GM23338 (cell line): ENCODE measurements around the gene GRIN3A. TPM values are rescaled to one million over a fixed set of nuclear protein-coding genes. Genes with fewer than 3 reads are reported as not detected.

Experiments
- ATAC-seq: fragments of 200-7000 bp; cut with Tn5 transposase; 3 replicates; pipeline ENCODE4 v1.9.1; 2020
- DNase-seq: peaks from one replicate; pipeline ENCODE4 v3.0.0-alpha.2; 2015; ENCODE audit warnings: low spot score
- H2AFZ ChIP-seq: fragments of 200-600 bp; sonication (generic); 2 replicates; pipeline ENCODE4 v1.8.0; 2016; ENCODE audit warnings: antibody characterized with exemption, mild to moderate bottlenecking, moderate library complexity
- H3F3A ChIP-seq: fragments of 200-600 bp; sonication (generic); replicated peaks from 2 replicates; pipeline ENCODE4 v1.8.0; 2017; ENCODE audit warnings: antibody characterized with exemption, mixed run types, low read depth
- H3K27ac ChIP-seq: fragments of 200-600 bp; sonication (generic); 2 replicates; pipeline ENCODE4 v1.6.1; 2016; ENCODE audit warnings: low read depth
- H3K27me3 ChIP-seq: fragments of 200-600 bp; sonication (generic); 2 replicates; pipeline ENCODE4 v1.8.0; 2016; ENCODE audit warnings: mild to moderate bottlenecking, mixed run types, moderate library complexity; ENCODE audit not compliant: insufficient read depth
- H3K36me3 ChIP-seq: fragments of 200-600 bp; sonication (generic); 2 replicates; pipeline ENCODE4 v1.8.0; 2016; ENCODE audit warnings: mild to moderate bottlenecking; ENCODE audit not compliant: insufficient read depth
- H3K4me1 ChIP-seq: fragments of 200-600 bp; sonication (generic); 2 replicates; pipeline ENCODE4 v1.8.0; 2016; ENCODE audit warnings: mild to moderate bottlenecking, moderate library complexity; ENCODE audit not compliant: insufficient read depth
- H3K4me2 ChIP-seq: fragments of 200-600 bp; sonication (generic); 2 replicates; pipeline ENCODE4 v1.7.1; 2017; ENCODE audit warnings: mixed run types
- H3K4me3 ChIP-seq: fragments of 200-600 bp; sonication (generic); 2 replicates; pipeline ENCODE4 v1.6.1; 2016; ENCODE audit warnings: mixed run types
- H3K79me2 ChIP-seq: fragments of 200-600 bp; sonication (generic); replicated peaks from 2 replicates; pipeline ENCODE4 v1.8.0; 2017; ENCODE audit warnings: mild to moderate bottlenecking; ENCODE audit not compliant: insufficient read depth
- H3K9me2 ChIP-seq: fragments of 200-600 bp; sonication (generic); 2 replicates; pipeline ENCODE4 v1.8.0; 2017; ENCODE audit not compliant: insufficient read depth
- H4K20me1 ChIP-seq: fragments of 200-600 bp; sonication (generic); replicated peaks from 2 replicates; pipeline ENCODE4 v1.8.0; 2017; ENCODE audit warnings: mild to moderate bottlenecking; ENCODE audit not compliant: insufficient read depth
- H3K27ac Mint-ChIP-seq: 2 replicates; pipeline ENCODE4 v1.8.0; 2020; ENCODE audit warnings: inconsistent platforms, mild to moderate bottlenecking, moderate library complexity, mixed read lengths
- H3K27me3 Mint-ChIP-seq: 3 replicates; pipeline ENCODE4 v1.8.0; 2022; ENCODE audit warnings: low read depth, mild to moderate bottlenecking, moderate library complexity, mixed read lengths, inconsistent platforms; ENCODE audit not compliant: insufficient read depth, poor library complexity
- H3K36me3 Mint-ChIP-seq: 3 replicates; pipeline ENCODE4 v1.8.0; 2021; ENCODE audit warnings: low read depth, mild to moderate bottlenecking, inconsistent platforms, moderate library complexity, mixed read lengths
- H3K4me1 Mint-ChIP-seq: 3 replicates; pipeline ENCODE4 v1.8.0; 2020; ENCODE audit warnings: mild to moderate bottlenecking, inconsistent platforms, mixed read lengths
- H3K4me3 Mint-ChIP-seq: 3 replicates; pipeline ENCODE4 v1.8.0; 2021; ENCODE audit warnings: moderate library complexity, mild to moderate bottlenecking, inconsistent platforms, mixed read lengths
- H3K9me3 Mint-ChIP-seq: 3 replicates; pipeline ENCODE4 v1.8.0; 2020; ENCODE audit warnings: moderate library complexity, mild to moderate bottlenecking, inconsistent platforms, mixed read lengths
- CREB1 ChIP-seq: fragments of 250-450 bp; sonication (Bioruptor Pico); IDR thresholded peaks from 2 replicates; pipeline ENCODE4 v1.5.0; 2020; ENCODE audit warnings: low read depth, mild to moderate bottlenecking, moderate library complexity
- EZH2 ChIP-seq: fragments of 200-600 bp; sonication (generic); IDR thresholded peaks from one replicate; pipeline ENCODE4 v1.8.0; 2017; ENCODE audit warnings: antibody characterized with exemption, mild to moderate bottlenecking, low read depth; ENCODE audit not compliant: unreplicated experiment
- EZH2phosphoT487 ChIP-seq: fragments of 200-600 bp; sonication (generic); IDR thresholded peaks from one replicate; pipeline ENCODE4 v1.8.1; 2018; ENCODE audit warnings: antibody characterized with exemption; ENCODE audit not compliant: unreplicated experiment
- JUNB ChIP-seq: IDR thresholded peaks from one replicate; pipeline ENCODE4 v1.6.1; 2016; ENCODE audit warnings: antibody characterized with exemption; ENCODE audit not compliant: unreplicated experiment
- NANOG ChIP-seq: IDR thresholded peaks from 2 replicates; pipeline ENCODE4 v1.6.1; 2016; ENCODE audit warnings: antibody characterized with exemption, borderline replicate concordance
- POLR2AphosphoS5 ChIP-seq: IDR thresholded peaks from 2 replicates; pipeline ENCODE4 v1.6.1; 2016; ENCODE audit warnings: antibody characterized with exemption, low read depth
- STAT1 ChIP-seq: IDR thresholded peaks from one replicate; pipeline ENCODE4 v1.6.1; 2016; ENCODE audit warnings: antibody characterized with exemption; ENCODE audit not compliant: unreplicated experiment
- ZNF114 ChIP-seq: fragments of 250-450 bp; sonication (Bioruptor Pico); IDR thresholded peaks from 2 replicates; pipeline ENCODE4 v1.5.0; 2020; ENCODE audit warnings: mild to moderate bottlenecking, moderate library complexity
- ZNF331 ChIP-seq: fragments of 250-450 bp; sonication (Bioruptor Pico); IDR thresholded peaks from 2 replicates; pipeline ENCODE4 v1.5.0; 2020; ENCODE audit warnings: low read depth, mild to moderate bottlenecking, moderate library complexity
- polyA plus RNA-seq: library from polyadenylated mRNA; unstranded; fragments of >200 nt; fragmentation: Nextera tagmentation; extraction: Ambion mirVana; gene quantifications from 2 replicates; pipeline ENCODE4 v1.2.1, GENCODE V29; 2016
- total RNA-seq: library from RNA; depleted of rRNA; stranded (reverse); fragments of >200 nt; shearing (Covaris generic); gene quantifications from 2 replicates; pipeline ENCODE4 v1.2.3, GENCODE V29; 2014
- TF ChIP-seq, protein P1 (sequence below), 2 experiments: fragments of 200-600 bp in 1 of 2; sonication (generic) in 1 of 2; conservative IDR thresholded peaks; 2 replicates each; pipeline versions ENCODE4 v1.5.1 to v1.6.1; 2016 to 2017; ENCODE audit warnings: antibody characterized with exemption in 2 of 2, low read depth in 2 of 2, mild to moderate bottlenecking in 2 of 2, moderate library complexity in 1 of 2
- TF ChIP-seq, protein P2 (sequence below): fragments of 250-450 bp; sonication (Bioruptor Pico); IDR thresholded peaks from 2 replicates; pipeline ENCODE4 v1.5.0; 2020; ENCODE audit warnings: mild to moderate bottlenecking, moderate library complexity
- TF ChIP-seq, protein P3 (sequence below): IDR thresholded peaks from 2 replicates; pipeline ENCODE4 v1.6.1; 2016; ENCODE audit warnings: antibody characterized with exemption
- TF ChIP-seq, protein P4 (sequence below): IDR thresholded peaks from one replicate; pipeline ENCODE4 v1.6.1; 2018; ENCODE audit warnings: antibody characterized with exemption; ENCODE audit not compliant: unreplicated experiment

GRIN3A gene
- total and polyA plus RNA-seq, 2 experiments from 2014 or later = 0.03 to 0.05 TPM

DNA sequence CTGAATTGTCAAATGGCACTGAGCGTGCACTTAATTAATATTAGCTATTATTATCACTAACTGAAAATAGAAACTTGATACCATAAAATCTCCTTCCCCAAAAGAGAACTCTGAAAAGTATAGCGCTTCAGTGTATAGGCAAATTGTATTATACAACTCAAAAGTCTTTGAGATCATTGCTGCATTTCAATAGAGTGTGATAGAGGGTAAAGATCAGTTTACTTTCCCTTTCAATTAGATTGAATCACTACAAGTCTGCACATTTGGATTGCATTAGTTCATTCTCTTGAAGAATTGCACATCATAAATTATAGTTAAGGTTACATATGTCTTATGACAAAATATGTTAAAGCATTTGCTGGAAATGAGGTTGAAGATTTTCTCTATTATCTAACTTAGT, 13.4 kb upstream of the GRIN3A start:
- Mint-ChIP-seq H3K36me3 (no peaks in the 10 kb centered on the region), H3K27ac (no peak overlapping the region), H3K27me3 (no peaks in the 10 kb centered on the region), H3K4me1 (no peaks in the 10 kb centered on the region; the same call in 2 of the 3 replicates), H3K9me3 (peaks cover 25% of the 10 kb centered on the region; the same call in 2 of the 3 replicates), H3K4me3 (no peak overlapping the region)
- Histone ChIP-seq H3K4me2 (no peak overlapping the region), H3K79me2 (no peaks in the 10 kb centered on the region), H2AFZ (no peak overlapping the region), H3K4me3 (no peak overlapping the region), H3F3A (no peaks in the 10 kb centered on the region), H3K9me2 (no peaks in the 10 kb centered on the region), H3K4me1 (no peaks in the 10 kb centered on the region), H3K27ac (no peak overlapping the region), H4K20me1 (no peaks in the 10 kb centered on the region), H3K27me3 (no peaks in the 10 kb centered on the region), H3K36me3 (no peaks in the 10 kb centered on the region)
- ATAC-seq (no peak), DNase-seq (no peak)
- TF ChIP-seq, protein P1, sequence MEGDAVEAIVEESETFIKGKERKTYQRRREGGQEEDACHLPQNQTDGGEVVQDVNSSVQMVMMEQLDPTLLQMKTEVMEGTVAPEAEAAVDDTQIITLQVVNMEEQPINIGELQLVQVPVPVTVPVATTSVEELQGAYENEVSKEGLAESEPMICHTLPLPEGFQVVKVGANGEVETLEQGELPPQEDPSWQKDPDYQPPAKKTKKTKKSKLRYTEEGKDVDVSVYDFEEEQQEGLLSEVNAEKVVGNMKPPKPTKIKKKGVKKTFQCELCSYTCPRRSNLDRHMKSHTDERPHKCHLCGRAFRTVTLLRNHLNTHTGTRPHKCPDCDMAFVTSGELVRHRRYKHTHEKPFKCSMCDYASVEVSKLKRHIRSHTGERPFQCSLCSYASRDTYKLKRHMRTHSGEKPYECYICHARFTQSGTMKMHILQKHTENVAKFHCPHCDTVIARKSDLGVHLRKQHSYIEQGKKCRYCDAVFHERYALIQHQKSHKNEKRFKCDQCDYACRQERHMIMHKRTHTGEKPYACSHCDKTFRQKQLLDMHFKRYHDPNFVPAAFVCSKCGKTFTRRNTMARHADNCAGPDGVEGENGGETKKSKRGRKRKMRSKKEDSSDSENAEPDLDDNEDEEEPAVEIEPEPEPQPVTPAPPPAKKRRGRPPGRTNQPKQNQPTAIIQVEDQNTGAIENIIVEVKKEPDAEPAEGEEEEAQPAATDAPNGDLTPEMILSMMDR (conservative IDR thresholded peaks at IDR 0.05; ENCODE audit: low read depth in 2 of 2) = no peak
- TF ChIP-seq NANOG (no peak), CREB1 (CRISPR knock-in tag) (no peak), EZH2phosphoT487 (no peak), STAT1 (no peak), JUNB (no peak), EZH2 (no peak), ZNF114 (CRISPR knock-in tag) (no peak), ZNF331 (CRISPR knock-in tag) (no peak), POLR2AphosphoS5 (no peak)
- TF ChIP-seq, protein P2, sequence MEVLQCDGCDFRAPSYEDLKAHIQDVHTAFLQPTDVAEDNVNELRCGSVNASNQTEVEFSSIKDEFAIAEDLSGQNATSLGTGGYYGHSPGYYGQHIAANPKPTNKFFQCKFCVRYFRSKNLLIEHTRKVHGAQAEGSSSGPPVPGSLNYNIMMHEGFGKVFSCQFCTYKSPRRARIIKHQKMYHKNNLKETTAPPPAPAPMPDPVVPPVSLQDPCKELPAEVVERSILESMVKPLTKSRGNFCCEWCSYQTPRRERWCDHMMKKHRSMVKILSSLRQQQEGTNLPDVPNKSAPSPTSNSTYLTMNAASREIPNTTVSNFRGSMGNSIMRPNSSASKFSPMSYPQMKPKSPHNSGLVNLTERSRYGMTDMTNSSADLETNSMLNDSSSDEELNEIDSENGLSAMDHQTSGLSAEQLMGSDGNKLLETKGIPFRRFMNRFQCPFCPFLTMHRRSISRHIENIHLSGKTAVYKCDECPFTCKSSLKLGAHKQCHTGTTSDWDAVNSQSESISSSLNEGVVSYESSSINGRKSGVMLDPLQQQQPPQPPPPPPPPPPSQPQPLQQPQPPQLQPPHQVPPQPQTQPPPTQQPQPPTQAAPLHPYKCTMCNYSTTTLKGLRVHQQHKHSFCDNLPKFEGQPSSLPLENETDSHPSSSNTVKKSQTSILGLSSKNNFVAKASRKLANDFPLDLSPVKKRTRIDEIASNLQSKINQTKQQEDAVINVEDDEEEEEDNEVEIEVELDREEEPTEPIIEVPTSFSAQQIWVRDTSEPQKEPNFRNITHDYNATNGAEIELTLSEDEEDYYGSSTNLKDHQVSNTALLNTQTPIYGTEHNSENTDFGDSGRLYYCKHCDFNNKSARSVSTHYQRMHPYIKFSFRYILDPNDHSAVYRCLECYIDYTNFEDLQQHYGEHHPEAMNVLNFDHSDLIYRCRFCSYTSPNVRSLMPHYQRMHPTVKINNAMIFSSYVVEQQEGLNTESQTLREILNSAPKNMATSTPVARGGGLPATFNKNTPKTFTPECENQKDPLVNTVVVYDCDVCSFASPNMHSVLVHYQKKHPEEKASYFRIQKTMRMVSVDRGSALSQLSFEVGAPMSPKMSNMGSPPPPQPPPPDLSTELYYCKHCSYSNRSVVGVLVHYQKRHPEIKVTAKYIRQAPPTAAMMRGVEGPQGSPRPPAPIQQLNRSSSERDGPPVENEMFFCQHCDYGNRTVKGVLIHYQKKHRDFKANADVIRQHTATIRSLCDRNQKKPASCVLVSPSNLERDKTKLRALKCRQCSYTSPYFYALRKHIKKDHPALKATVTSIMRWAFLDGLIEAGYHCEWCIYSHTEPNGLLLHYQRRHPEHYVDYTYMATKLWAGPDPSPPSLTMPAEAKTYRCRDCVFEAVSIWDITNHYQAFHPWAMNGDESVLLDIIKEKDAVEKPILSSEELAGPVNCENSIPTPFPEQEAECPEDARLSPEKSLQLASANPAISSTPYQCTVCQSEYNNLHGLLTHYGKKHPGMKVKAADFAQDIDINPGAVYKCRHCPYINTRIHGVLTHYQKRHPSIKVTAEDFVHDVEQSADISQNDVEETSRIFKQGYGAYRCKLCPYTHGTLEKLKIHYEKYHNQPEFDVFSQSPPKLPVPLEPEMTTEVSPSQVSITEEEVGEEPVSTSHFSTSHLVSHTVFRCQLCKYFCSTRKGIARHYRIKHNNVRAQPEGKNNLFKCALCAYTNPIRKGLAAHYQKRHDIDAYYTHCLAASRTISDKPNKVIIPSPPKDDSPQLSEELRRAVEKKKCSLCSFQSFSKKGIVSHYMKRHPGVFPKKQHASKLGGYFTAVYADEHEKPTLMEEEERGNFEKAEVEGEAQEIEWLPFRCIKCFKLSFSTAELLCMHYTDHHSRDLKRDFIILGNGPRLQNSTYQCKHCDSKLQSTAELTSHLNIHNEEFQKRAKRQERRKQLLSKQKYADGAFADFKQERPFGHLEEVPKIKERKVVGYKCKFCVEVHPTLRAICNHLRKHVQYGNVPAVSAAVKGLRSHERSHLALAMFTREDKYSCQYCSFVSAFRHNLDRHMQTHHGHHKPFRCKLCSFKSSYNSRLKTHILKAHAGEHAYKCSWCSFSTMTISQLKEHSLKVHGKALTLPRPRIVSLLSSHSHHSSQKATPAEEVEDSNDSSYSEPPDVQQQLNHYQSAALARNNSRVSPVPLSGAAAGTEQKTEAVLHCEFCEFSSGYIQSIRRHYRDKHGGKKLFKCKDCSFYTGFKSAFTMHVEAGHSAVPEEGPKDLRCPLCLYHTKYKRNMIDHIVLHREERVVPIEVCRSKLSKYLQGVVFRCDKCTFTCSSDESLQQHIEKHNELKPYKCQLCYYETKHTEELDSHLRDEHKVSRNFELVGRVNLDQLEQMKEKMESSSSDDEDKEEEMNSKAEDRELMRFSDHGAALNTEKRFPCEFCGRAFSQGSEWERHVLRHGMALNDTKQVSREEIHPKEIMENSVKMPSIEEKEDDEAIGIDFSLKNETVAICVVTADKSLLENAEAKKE (CRISPR knock-in tag) = no peak
- TF ChIP-seq, protein P3, sequence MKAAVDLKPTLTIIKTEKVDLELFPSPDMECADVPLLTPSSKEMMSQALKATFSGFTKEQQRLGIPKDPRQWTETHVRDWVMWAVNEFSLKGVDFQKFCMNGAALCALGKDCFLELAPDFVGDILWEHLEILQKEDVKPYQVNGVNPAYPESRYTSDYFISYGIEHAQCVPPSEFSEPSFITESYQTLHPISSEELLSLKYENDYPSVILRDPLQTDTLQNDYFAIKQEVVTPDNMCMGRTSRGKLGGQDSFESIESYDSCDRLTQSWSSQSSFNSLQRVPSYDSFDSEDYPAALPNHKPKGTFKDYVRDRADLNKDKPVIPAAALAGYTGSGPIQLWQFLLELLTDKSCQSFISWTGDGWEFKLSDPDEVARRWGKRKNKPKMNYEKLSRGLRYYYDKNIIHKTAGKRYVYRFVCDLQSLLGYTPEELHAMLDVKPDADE = no peak
- TF ChIP-seq, protein P4, sequence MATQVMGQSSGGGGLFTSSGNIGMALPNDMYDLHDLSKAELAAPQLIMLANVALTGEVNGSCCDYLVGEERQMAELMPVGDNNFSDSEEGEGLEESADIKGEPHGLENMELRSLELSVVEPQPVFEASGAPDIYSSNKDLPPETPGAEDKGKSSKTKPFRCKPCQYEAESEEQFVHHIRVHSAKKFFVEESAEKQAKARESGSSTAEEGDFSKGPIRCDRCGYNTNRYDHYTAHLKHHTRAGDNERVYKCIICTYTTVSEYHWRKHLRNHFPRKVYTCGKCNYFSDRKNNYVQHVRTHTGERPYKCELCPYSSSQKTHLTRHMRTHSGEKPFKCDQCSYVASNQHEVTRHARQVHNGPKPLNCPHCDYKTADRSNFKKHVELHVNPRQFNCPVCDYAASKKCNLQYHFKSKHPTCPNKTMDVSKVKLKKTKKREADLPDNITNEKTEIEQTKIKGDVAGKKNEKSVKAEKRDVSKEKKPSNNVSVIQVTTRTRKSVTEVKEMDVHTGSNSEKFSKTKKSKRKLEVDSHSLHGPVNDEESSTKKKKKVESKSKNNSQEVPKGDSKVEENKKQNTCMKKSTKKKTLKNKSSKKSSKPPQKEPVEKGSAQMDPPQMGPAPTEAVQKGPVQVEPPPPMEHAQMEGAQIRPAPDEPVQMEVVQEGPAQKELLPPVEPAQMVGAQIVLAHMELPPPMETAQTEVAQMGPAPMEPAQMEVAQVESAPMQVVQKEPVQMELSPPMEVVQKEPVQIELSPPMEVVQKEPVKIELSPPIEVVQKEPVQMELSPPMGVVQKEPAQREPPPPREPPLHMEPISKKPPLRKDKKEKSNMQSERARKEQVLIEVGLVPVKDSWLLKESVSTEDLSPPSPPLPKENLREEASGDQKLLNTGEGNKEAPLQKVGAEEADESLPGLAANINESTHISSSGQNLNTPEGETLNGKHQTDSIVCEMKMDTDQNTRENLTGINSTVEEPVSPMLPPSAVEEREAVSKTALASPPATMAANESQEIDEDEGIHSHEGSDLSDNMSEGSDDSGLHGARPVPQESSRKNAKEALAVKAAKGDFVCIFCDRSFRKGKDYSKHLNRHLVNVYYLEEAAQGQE = no peak
